ENCODE results near the gene STAG3. TPM values are rescaled to one million over a fixed set of nuclear protein-coding genes. Genes with fewer than 3 reads are reported as not detected.
A peak's percentile ranks its signal among the peaks of the same experiment; 100 is the strongest.

STAG3 gene
- total RNA-seq, 1 experiment from 2014 or later: 3.1 TPM

DNA sequence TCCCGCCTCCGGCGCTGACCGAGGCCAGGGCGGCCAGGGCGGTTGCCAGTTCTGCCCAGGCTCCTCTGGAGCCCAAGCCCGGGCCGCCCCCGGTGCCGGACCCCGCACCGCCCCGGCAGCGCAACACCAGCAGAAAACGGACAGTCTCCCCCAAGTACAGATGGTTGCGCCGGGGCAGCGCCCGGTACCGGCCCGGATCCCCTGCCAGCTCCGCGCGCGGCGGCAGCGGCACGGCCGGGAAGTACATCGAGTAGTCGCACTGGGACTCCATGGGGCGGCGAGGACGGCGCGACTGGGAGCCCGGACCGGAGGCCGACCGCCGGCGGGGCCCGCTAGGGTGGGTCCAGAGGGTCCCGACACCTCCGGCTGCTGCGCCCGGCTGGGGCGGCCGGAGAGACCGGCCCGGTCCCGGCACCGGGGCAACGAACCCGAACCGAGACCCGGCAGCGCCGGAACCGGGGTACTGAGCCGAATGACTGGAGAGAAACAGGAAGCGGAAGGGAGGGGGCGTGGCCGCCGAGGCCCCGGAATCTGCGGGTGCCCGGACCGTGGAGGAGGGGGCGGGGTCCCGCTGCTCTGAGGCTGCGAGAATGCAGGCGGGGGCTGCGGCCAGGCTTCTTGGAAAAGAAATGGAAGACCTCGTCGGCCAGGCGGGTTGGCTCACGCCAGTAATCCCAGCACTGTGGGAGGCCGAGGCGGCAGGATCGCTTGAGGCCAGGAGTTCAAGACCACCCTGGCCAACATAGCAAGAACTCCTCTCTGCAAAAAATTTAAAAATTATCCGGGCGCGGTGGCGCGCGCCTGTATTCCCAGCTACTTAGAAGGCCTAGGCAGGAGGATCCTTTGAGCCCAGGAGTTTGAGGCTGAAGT lies 19.3 kb upstream of the STAG3 start, which contains the start of gene TRAPPC14:
Gene TRAPPC14 (minus strand): TSS at position 495 of the 870 bp plus-strand sequence. CDS start 224 bp downstream, at position 271.
- Histone ChIP-seq H3K56ac (ENCODE audit: insufficient read length, low read depth, low read length) (no peak within 1 kb of the TSS), H3K27ac (ENCODE audit: insufficient read length, low read depth, low read length) (no peak within 1 kb of the TSS), H2BK20ac (ENCODE audit: low read depth, low read length, poor library complexity, severe bottlenecking) (no peak within 1 kb of the TSS), H4K5ac (ENCODE audit: insufficient read length, low read depth, low read length) (no peak within 1 kb of the TSS), H3K9ac (ENCODE audit: extremely low read depth, insufficient read length, low read length) (peak within 1 kb of the TSS; percentile 68), H3K18ac (ENCODE audit: insufficient read length, low read depth, low read length) (no peak within 1 kb of the TSS), H2AK5ac (ENCODE audit: insufficient read length, low read length) (no peak within 1 kb of the TSS), H3K4me1 (ENCODE audit: insufficient read depth, low read length) (no peaks in the 10 kb centered on the region; the same call in 1 of the 2 replicates), H2BK12ac (ENCODE audit: insufficient read length, low read depth, low read length) (no peak within 1 kb of the TSS), H2BK15ac (ENCODE audit: low read depth, low read length) (no peak within 1 kb of the TSS), H3K14ac (ENCODE audit: insufficient read depth, low read length) (peak within 1 kb of the TSS; percentile 46; the same call in 1 of the 2 replicates), H2BK120ac (ENCODE audit: low read depth, low read length, poor library complexity, severe bottlenecking) (no peak within 1 kb of the TSS), H2BK5ac (ENCODE audit: insufficient read length, low read length) (no peak within 1 kb of the TSS), H3K4ac (ENCODE audit: low read depth, low read length) (no peak within 1 kb of the TSS), H3K23ac (ENCODE audit: insufficient read length, low read depth, low read length) (no peak within 1 kb of the TSS), H4K20me1 (ENCODE audit: control insufficient read depth, insufficient read depth, insufficient read length) (no peaks in the 10 kb centered on the region), H3T11ph (ENCODE audit: low read length) (no peak within 1 kb of the TSS), H3K27me3 (ENCODE audit: insufficient read depth, low read length) (no peaks in the 10 kb centered on the region), H3K9me3 (ENCODE audit: control insufficient read depth, low read depth, low read length) (no peaks in the 10 kb centered on the region), H4K91ac (ENCODE audit: insufficient read length, low read depth, low read length) (no peak within 1 kb of the TSS), H4K8ac (replicated peaks; ENCODE audit: insufficient read length, low read depth, low read length) (no peak within 1 kb of the TSS), H2AFZ (ENCODE audit: low read length) (no peak within 1 kb of the TSS), H3K23me2 (ENCODE audit: insufficient read length, low read depth, low read length, poor library complexity, severe bottlenecking) (peaks cover 10% of the 10 kb centered on the region), H3K79me2 (ENCODE audit: insufficient read depth, low read length) (no peaks in the 10 kb centered on the region), H3K79me1 (ENCODE audit: insufficient read depth, low read depth, low read length, poor library complexity, severe bottlenecking) (peaks cover 2% of the 10 kb centered on the region), H3K4me2 (ENCODE audit: insufficient read depth, insufficient read length, low read length) (peak within 1 kb of the TSS; percentile 92)
- Mint-ChIP-seq H3K27ac (peak within 1 kb of the TSS; percentile 59 to 92 (median 64); a peak in 4 of 7 replicates), H3K9me3 (no peaks in the 10 kb centered on the region), H3K4me3 (peak within 1 kb of the TSS; percentile 75 to 83), H3K36me3 (ENCODE audit: insufficient read depth in 1 of 3, low read depth in 3 of 3) (peaks cover 16 to 36% (median 36%) of the 10 kb centered on the region in 3 experiments; a peak in 6 of 7 replicates), H3K4me1 (peaks cover 16 to 32% of the 10 kb centered on the region in 2 experiments), H3K27me3 (ENCODE audit: low read depth) (no peaks in the 10 kb centered on the region; the same call in 1 of the 2 replicates)
- DNase-seq: peak; percentile 94
- no CpG with 5 or more reads among the region's 87 CpGs for WGBS (ENCODE audit: extremely low coverage, insufficient read length, low lambda C conversion rate)
- TF ChIP-seq, protein P1, sequence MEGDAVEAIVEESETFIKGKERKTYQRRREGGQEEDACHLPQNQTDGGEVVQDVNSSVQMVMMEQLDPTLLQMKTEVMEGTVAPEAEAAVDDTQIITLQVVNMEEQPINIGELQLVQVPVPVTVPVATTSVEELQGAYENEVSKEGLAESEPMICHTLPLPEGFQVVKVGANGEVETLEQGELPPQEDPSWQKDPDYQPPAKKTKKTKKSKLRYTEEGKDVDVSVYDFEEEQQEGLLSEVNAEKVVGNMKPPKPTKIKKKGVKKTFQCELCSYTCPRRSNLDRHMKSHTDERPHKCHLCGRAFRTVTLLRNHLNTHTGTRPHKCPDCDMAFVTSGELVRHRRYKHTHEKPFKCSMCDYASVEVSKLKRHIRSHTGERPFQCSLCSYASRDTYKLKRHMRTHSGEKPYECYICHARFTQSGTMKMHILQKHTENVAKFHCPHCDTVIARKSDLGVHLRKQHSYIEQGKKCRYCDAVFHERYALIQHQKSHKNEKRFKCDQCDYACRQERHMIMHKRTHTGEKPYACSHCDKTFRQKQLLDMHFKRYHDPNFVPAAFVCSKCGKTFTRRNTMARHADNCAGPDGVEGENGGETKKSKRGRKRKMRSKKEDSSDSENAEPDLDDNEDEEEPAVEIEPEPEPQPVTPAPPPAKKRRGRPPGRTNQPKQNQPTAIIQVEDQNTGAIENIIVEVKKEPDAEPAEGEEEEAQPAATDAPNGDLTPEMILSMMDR (conservative IDR thresholded peaks at IDR 0.05): no peak

Measured in H9 (cell line).